ENCODE results near the gene PTPN4.

The PTPN4 gene

DNA sequence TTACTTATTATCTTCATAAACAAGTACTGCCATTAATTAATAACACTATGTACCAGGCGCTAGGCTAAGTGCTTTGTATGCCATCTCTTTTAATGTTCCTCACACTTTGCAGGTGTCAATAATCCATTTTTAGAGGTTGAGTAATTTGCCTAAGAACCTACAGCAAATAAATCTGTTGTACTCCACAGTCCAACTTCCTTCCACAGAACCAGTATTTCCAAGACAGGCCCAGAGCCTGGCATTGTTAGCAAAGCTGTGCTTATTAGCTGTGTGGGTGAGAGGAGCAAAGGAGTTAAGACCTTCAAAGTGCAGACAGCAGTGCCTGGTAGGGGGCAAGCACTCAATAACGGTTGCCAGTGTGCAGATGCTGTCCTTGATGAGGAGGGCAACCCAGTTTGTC is 14.2 kb upstream of the PTPN4 start:
- Histone ChIP-seq H3K27ac (replicated peaks) (no peak overlapping the region), H3K27me3 (ENCODE audit: insufficient read depth, poor library complexity, severe bottlenecking) (no peaks in the 10 kb centered on the region), H3K4me3 (replicated peaks; ENCODE audit: insufficient read depth, low read length) (no peak overlapping the region)
- DNase-seq (ENCODE audit: low read depth in 1 of 2, low spot score in 1 of 2) = no peak
- TF ChIP-seq CTCF (IDR thresholded peaks at IDR 0.05; ENCODE audit: insufficient read depth, low read length) (no peak), GABPA (IDR thresholded peaks at IDR 0.05; ENCODE audit: low read depth) (no peak), REST (IDR thresholded peaks at IDR 0.05; ENCODE audit: insufficient replicate concordance, low read depth) (no peak), SPI1 (IDR thresholded peaks at IDR 0.05; ENCODE audit: borderline replicate concordance, low read depth) (no peak), POLR2AphosphoS5 (IDR thresholded peaks at IDR 0.05; ENCODE audit: low read depth) (no peak)

GRCh38 chr2:119746836-119747686 is 12.7 kb upstream of the PTPN4 start:
- no peak for TF ChIP-seq CTCF (IDR thresholded peaks at IDR 0.05; ENCODE audit: insufficient read depth, low read length)
- TF ChIP-seq POLR2AphosphoS5 (IDR thresholded peaks at IDR 0.05; ENCODE audit: low read depth) = no peak
- TF ChIP-seq GABPA (IDR thresholded peaks at IDR 0.05; ENCODE audit: low read depth) = no peak
- TF ChIP-seq SPI1 (IDR thresholded peaks at IDR 0.05; ENCODE audit: borderline replicate concordance, low read depth) = no peak
- TF ChIP-seq REST (IDR thresholded peaks at IDR 0.05; ENCODE audit: insufficient replicate concordance, low read depth) = no peak
- Histone ChIP-seq H3K27me3 (ENCODE audit: insufficient read depth, poor library complexity, severe bottlenecking) (no peaks in the 10 kb centered on the region), H3K4me3 (replicated peaks; ENCODE audit: insufficient read depth, low read length) (no peak overlapping the region), H3K27ac (replicated peaks) (no peak overlapping the region)
- DNase-seq (ENCODE audit: low read depth in 1 of 2, low spot score in 1 of 2) = no peak

- DNase-seq (ENCODE audit: low read depth in 1 of 2, low spot score in 1 of 2) = no peak
- H3K4me3 ChIP-seq (replicated peaks; ENCODE audit: insufficient read depth, low read length) = no peak overlapping the region
- no peak overlapping the region for H3K27ac ChIP-seq (replicated peaks)
- TF ChIP-seq CTCF (IDR thresholded peaks at IDR 0.05; ENCODE audit: insufficient read depth, low read length) (no peak), SPI1 (IDR thresholded peaks at IDR 0.05; ENCODE audit: borderline replicate concordance, low read depth) (no peak), REST (IDR thresholded peaks at IDR 0.05; ENCODE audit: insufficient replicate concordance, low read depth) (no peak), POLR2AphosphoS5 (IDR thresholded peaks at IDR 0.05; ENCODE audit: low read depth) (no peak), GABPA (IDR thresholded peaks at IDR 0.05; ENCODE audit: low read depth) (no peak)
- H3K27me3 ChIP-seq (ENCODE audit: insufficient read depth, poor library complexity, severe bottlenecking) = no peaks in the 10 kb centered on the region
These were observed 11.6 kb upstream of the PTPN4 start for GRCh38 chr2:119748135-119748534.
